ENCODE data around the gene BCL3. TPM values are rescaled to one million over a fixed set of nuclear protein-coding genes. Genes with fewer than 3 reads are reported as not detected.

Gene BCL3
- 10 to 100 TPM; 13.3 to 36.4 (median 25.3) TPM for total RNA-seq
- 10 to 100 TPM in 1 of 3 donors, 1 to 10 TPM in 2; 5.7 to 13.2 (median 7.8) TPM for polyA plus RNA-seq
- long read RNA-seq, donor 1, transcript BCL3-201 (9 exons, 2,038 nt), result major isoform, 10 of 16 reads
- long read RNA-seq, donor 1, partial matches to known transcripts, result 1 of 16 reads
- long read RNA-seq, donor 1, other reads (novel, unspliced or antisense), result 3 of 16 reads
- long read RNA-seq, donor 2, transcript BCL3-201 (9 exons, 2,038 nt), result major isoform, 12 of 15 reads
- long read RNA-seq, donor 2, partial matches to known transcripts, result 2 of 15 reads
- long read RNA-seq, donor 2, other reads (novel, unspliced or antisense), result 1 of 15 reads

- H3K9me3 ChIP-seq, result no peaks in the 10 kb centered on the region
- H3K4me3 ChIP-seq, result peak within 1 kb of the TSS; percentile 97
- peak; percentile 46 to 65 (median 54) for ATAC-seq
- peaks cover 42% of the 10 kb centered on the region for H3K4me1 ChIP-seq
- H3K27me3 ChIP-seq (ENCODE audit: insufficient read depth in 3 of 3, low read length in 2 of 3), result no peaks in the 10 kb centered on the region
- TF ChIP-seq CTCF (IDR thresholded peaks at IDR 0.05), result peak; percentile 9
- intact Hi-C loops (cut with DNase I), result loop anchor here in 1 of 2 donors (10.0 kb wide), 1 partner anchor 1036 kb away; the partner anchor contains the start of gene DMPK
- peak; percentile 84 to 85 for DNase-seq
- H3K27ac ChIP-seq, result peak within 1 kb of the TSS; percentile 94
- WGBS, 3 donors, result 1% methylated on average over 22 to 79 of the region's 88 CpGs
- peaks cover 3 to 36% of the 10 kb centered on the region in 2 donors for H3K36me3 ChIP-seq (ENCODE audit: insufficient read depth in 1 of 2, low read depth in 1 of 2)
These were observed at the start of gene BCL3 for GRCh38 chr19:44748426-44749254. BCL3 (plus strand) TSS chr19:44748708; CDS start chr19:44748791, 83 bp downstream.

GRCh38 chr19:44700547-44700946 lies 48.0 kb upstream of the BCL3 start:
- DNase-seq (no peak), ATAC-seq (no peak)
- no peak for TF ChIP-seq CTCF (IDR thresholded peaks at IDR 0.05)
- Histone ChIP-seq H3K4me3 (no peak overlapping the region), H3K27me3 (ENCODE audit: insufficient read depth in 3 of 3, low read length in 2 of 3) (no peaks in the 10 kb centered on the region), H3K4me1 (no peaks in the 10 kb centered on the region), H3K9me3 (no peaks in the 10 kb centered on the region), H3K27ac (no peak overlapping the region), H3K36me3 (ENCODE audit: insufficient read depth in 1 of 2, low read depth in 1 of 2) (no peaks in the 10 kb centered on the region)
- intact Hi-C loops (cut with DNase I), result no loop called here
- 89 to 93% (median 91%) methylated on average over 5 of the region's 5 CpGs for WGBS, 3 donors

- no peak overlapping the region for H3K27ac ChIP-seq
- intact Hi-C loops (cut with DNase I), result no loop called here
- no peak overlapping the region for H3K4me3 ChIP-seq
- DNase-seq (no peak), ATAC-seq (no peak)
- no peaks in the 10 kb centered on the region for H3K36me3 ChIP-seq (ENCODE audit: insufficient read depth in 1 of 2, low read depth in 1 of 2)
- 85 to 87% (median 87%) methylated on average over 12 to 15 of the region's 15 CpGs for WGBS, 3 donors
- H3K4me1 ChIP-seq, result no peaks in the 10 kb centered on the region
- no peak for TF ChIP-seq CTCF (IDR thresholded peaks at IDR 0.05)
- no peaks in the 10 kb centered on the region for H3K27me3 ChIP-seq (ENCODE audit: insufficient read depth in 3 of 3, low read length in 2 of 3)
- no peaks in the 10 kb centered on the region for H3K9me3 ChIP-seq
These were observed 47.3 kb upstream of the BCL3 start for GRCh38 chr19:44701228-44701627.

- intact Hi-C loops (cut with DNase I), result no loop called here
- Histone ChIP-seq H3K4me1 (no peaks in the 10 kb centered on the region), H3K36me3 (ENCODE audit: insufficient read depth in 1 of 2, low read depth in 1 of 2) (no peaks in the 10 kb centered on the region), H3K4me3 (no peak overlapping the region), H3K27ac (no peak overlapping the region), H3K27me3 (ENCODE audit: insufficient read depth in 3 of 3, low read length in 2 of 3) (no peaks in the 10 kb centered on the region), H3K9me3 (no peaks in the 10 kb centered on the region)
- TF ChIP-seq CTCF (IDR thresholded peaks at IDR 0.05), result no peak
- 87 to 89% (median 87%) methylated on average over 17 of the region's 17 CpGs for whole genome bisulfite sequencing, 3 donors
- DNase-seq (no peak), ATAC-seq (no peak)
These were observed 45.8 kb upstream of the BCL3 start for GRCh38 chr19:44702551-44703176.
